Measurements from ENCODE around the gene COMMD1.
"Not testable (repeated sequence)": the region's sequence is repeated elsewhere in the genome, so short reads cannot be mapped to it uniquely, and the experiment has no call there.

COMMD1 gene

GRCh38 chr2:62158444-62159121 lies 253.1 kb downstream of the COMMD1 start:
- Histone ChIP-seq H3K4me3 (ENCODE audit: extremely low read depth, insufficient read depth, low read length, poor library complexity, severe bottlenecking) (no peak overlapping the region), H3K36me3 (ENCODE audit: control insufficient read depth, insufficient read depth, low read length) (no peaks in the 10 kb centered on the region), H3K4me1 (ENCODE audit: control insufficient read depth, insufficient read depth, low read length, poor library complexity, severe bottlenecking) (no peaks in the 10 kb centered on the region), H3K9me3 (ENCODE audit: control insufficient read depth, low read length) (no peaks in the 10 kb centered on the region), H3K27ac (ENCODE audit: low read depth, low read length, severe bottlenecking) (no peak overlapping the region)
- 86 to 93% methylated on average over 4 to 5 of the region's 9 CpGs for WGBS, 2 experiments (ENCODE audit: insufficient coverage in 2 of 2)

- not testable (repeated sequence) for H3K9me3 ChIP-seq (ENCODE audit: control insufficient read depth, low read length); H3K36me3 ChIP-seq (ENCODE audit: control insufficient read depth, insufficient read depth, low read length); H3K4me1 ChIP-seq (ENCODE audit: control insufficient read depth, insufficient read depth, low read length, poor library complexity, severe bottlenecking); H3K27ac ChIP-seq (ENCODE audit: low read depth, low read length, severe bottlenecking); H3K4me3 ChIP-seq (ENCODE audit: extremely low read depth, insufficient read depth, low read length, poor library complexity, severe bottlenecking)
- WGBS, 2 experiments (ENCODE audit: insufficient coverage in 2 of 2) = 96% methylated on average over 4 of the region's 9 CpGs; no CpG with 5 or more reads in 1 of the 2 experiments
These were observed 255.2 kb downstream of the COMMD1 start for GRCh38 chr2:62160691-62161090.

- 86 to 92% methylated on average over 1 to 2 of the region's 3 CpGs for WGBS, 2 experiments (ENCODE audit: insufficient coverage in 2 of 2)
- Histone ChIP-seq H3K27ac (ENCODE audit: low read depth, low read length, severe bottlenecking) (no peak overlapping the region), H3K36me3 (ENCODE audit: control insufficient read depth, insufficient read depth, low read length) (no peaks in the 10 kb centered on the region), H3K4me1 (ENCODE audit: control insufficient read depth, insufficient read depth, low read length, poor library complexity, severe bottlenecking) (peaks cover 9% of the 10 kb centered on the region), H3K9me3 (ENCODE audit: control insufficient read depth, low read length) (no peaks in the 10 kb centered on the region), H3K4me3 (ENCODE audit: extremely low read depth, insufficient read depth, low read length, poor library complexity, severe bottlenecking) (no peak overlapping the region)
These were observed 257.8 kb downstream of the COMMD1 start for GRCh38 chr2:62163106-62163831.

- H3K4me3 ChIP-seq (ENCODE audit: extremely low read depth, insufficient read depth, low read length, poor library complexity, severe bottlenecking) = no peak overlapping the region
- WGBS, 2 experiments (ENCODE audit: insufficient coverage in 2 of 2) = 44 to 60% methylated on average over 1 of the region's 2 CpGs
These were observed 258.4 kb downstream of the COMMD1 start for GRCh38 chr2:62163834-62164233.

GRCh38 chr2:62175728-62176127 lies 270.3 kb downstream of the COMMD1 start:
- Histone ChIP-seq H3K9me3 (ENCODE audit: control insufficient read depth, low read length) (no peaks in the 10 kb centered on the region), H3K27ac (ENCODE audit: low read depth, low read length, severe bottlenecking) (no peak overlapping the region), H3K4me1 (ENCODE audit: control insufficient read depth, insufficient read depth, low read length, poor library complexity, severe bottlenecking) (no peaks in the 10 kb centered on the region), H3K36me3 (ENCODE audit: control insufficient read depth, insufficient read depth, low read length) (no peaks in the 10 kb centered on the region), H3K4me3 (ENCODE audit: extremely low read depth, insufficient read depth, low read length, poor library complexity, severe bottlenecking) (no peak overlapping the region)
- WGBS, 2 experiments (ENCODE audit: insufficient coverage in 2 of 2) = 74 to 86% methylated on average over 3 of the region's 4 CpGs

More at GRCh38 chr2:62163834-62164233, 258.4 kb downstream of the COMMD1 start:
- peaks cover 9% of the 10 kb centered on the region for H3K4me1 ChIP-seq (ENCODE audit: control insufficient read depth, insufficient read depth, low read length, poor library complexity, severe bottlenecking)
- H3K27ac ChIP-seq (ENCODE audit: low read depth, low read length, severe bottlenecking) = no peak overlapping the region
- H3K9me3 ChIP-seq (ENCODE audit: control insufficient read depth, low read length) = no peaks in the 10 kb centered on the region
- no peaks in the 10 kb centered on the region for H3K36me3 ChIP-seq (ENCODE audit: control insufficient read depth, insufficient read depth, low read length)

GRCh38 chr2:62176801-62177200 lies 271.3 kb downstream of the COMMD1 start:
- Histone ChIP-seq H3K4me3 (ENCODE audit: extremely low read depth, insufficient read depth, low read length, poor library complexity, severe bottlenecking) (no peak overlapping the region), H3K4me1 (ENCODE audit: control insufficient read depth, insufficient read depth, low read length, poor library complexity, severe bottlenecking) (no peaks in the 10 kb centered on the region), H3K9me3 (ENCODE audit: control insufficient read depth, low read length) (no peaks in the 10 kb centered on the region), H3K36me3 (ENCODE audit: control insufficient read depth, insufficient read depth, low read length) (no peaks in the 10 kb centered on the region), H3K27ac (ENCODE audit: low read depth, low read length, severe bottlenecking) (no peak overlapping the region)

GRCh38 chr2:62177392-62178049 lies 272.0 kb downstream of the COMMD1 start:
- Histone ChIP-seq H3K4me3 (ENCODE audit: extremely low read depth, insufficient read depth, low read length, poor library complexity, severe bottlenecking) (no peak overlapping the region), H3K4me1 (ENCODE audit: control insufficient read depth, insufficient read depth, low read length, poor library complexity, severe bottlenecking) (no peaks in the 10 kb centered on the region), H3K27ac (ENCODE audit: low read depth, low read length, severe bottlenecking) (no peak overlapping the region), H3K36me3 (ENCODE audit: control insufficient read depth, insufficient read depth, low read length) (no peaks in the 10 kb centered on the region), H3K9me3 (ENCODE audit: control insufficient read depth, low read length) (no peaks in the 10 kb centered on the region)
- WGBS, 2 experiments (ENCODE audit: insufficient coverage in 2 of 2) = 84 to 100% methylated on average over 3 to 4 of the region's 4 CpGs

GRCh38 chr2:62178741-62179271 lies 273.3 kb downstream of the COMMD1 start:
- 82 to 93% methylated on average over 5 of the region's 5 CpGs for WGBS, 2 experiments (ENCODE audit: insufficient coverage in 2 of 2)
- no peaks in the 10 kb centered on the region for H3K4me1 ChIP-seq (ENCODE audit: control insufficient read depth, insufficient read depth, low read length, poor library complexity, severe bottlenecking)
- no peaks in the 10 kb centered on the region for H3K36me3 ChIP-seq (ENCODE audit: control insufficient read depth, insufficient read depth, low read length)
- H3K27ac ChIP-seq (ENCODE audit: low read depth, low read length, severe bottlenecking) = no peak overlapping the region
- no peak overlapping the region for H3K4me3 ChIP-seq (ENCODE audit: extremely low read depth, insufficient read depth, low read length, poor library complexity, severe bottlenecking)
- no peaks in the 10 kb centered on the region for H3K9me3 ChIP-seq (ENCODE audit: control insufficient read depth, low read length)

- no peaks in the 10 kb centered on the region for H3K9me3 ChIP-seq (ENCODE audit: control insufficient read depth, low read length)
- no peaks in the 10 kb centered on the region for H3K4me1 ChIP-seq (ENCODE audit: control insufficient read depth, insufficient read depth, low read length, poor library complexity, severe bottlenecking)
- H3K27ac ChIP-seq (ENCODE audit: low read depth, low read length, severe bottlenecking) = no peak overlapping the region
- no peaks in the 10 kb centered on the region for H3K36me3 ChIP-seq (ENCODE audit: control insufficient read depth, insufficient read depth, low read length)
- no peak overlapping the region for H3K4me3 ChIP-seq (ENCODE audit: extremely low read depth, insufficient read depth, low read length, poor library complexity, severe bottlenecking)
- whole genome bisulfite sequencing, 2 experiments (ENCODE audit: insufficient coverage in 2 of 2) = 71 to 83% methylated on average over 1 to 2 of the region's 4 CpGs
These were observed 275.5 kb downstream of the COMMD1 start for GRCh38 chr2:62180975-62181374.

GRCh38 chr2:62181843-62182242 lies 276.4 kb downstream of the COMMD1 start:
- H3K4me3 ChIP-seq (ENCODE audit: extremely low read depth, insufficient read depth, low read length, poor library complexity, severe bottlenecking) = no peak overlapping the region
- H3K9me3 ChIP-seq (ENCODE audit: control insufficient read depth, low read length) = no peaks in the 10 kb centered on the region
- H3K36me3 ChIP-seq (ENCODE audit: control insufficient read depth, insufficient read depth, low read length) = no peaks in the 10 kb centered on the region
- H3K27ac ChIP-seq (ENCODE audit: low read depth, low read length, severe bottlenecking) = no peak overlapping the region
- WGBS, 2 experiments (ENCODE audit: insufficient coverage in 2 of 2) = 87 to 96% methylated on average over 3 of the region's 3 CpGs
- no peaks in the 10 kb centered on the region for H3K4me1 ChIP-seq (ENCODE audit: control insufficient read depth, insufficient read depth, low read length, poor library complexity, severe bottlenecking)
